ENCODE measurements around the gene CTDNEP1. TPM values are rescaled to one million over a fixed set of nuclear protein-coding genes. Genes with fewer than 3 reads are reported as not detected.
A peak's percentile ranks its signal among the peaks of the same experiment; 100 is the strongest.

CTDNEP1 gene
- polyA plus RNA-seq, 1 of the 3 experiments (the other 2 are of a cell fraction) = 111 TPM

- TF ChIP-seq POLR2AphosphoS5 (IDR thresholded peaks at IDR 0.05; ENCODE audit: low read depth, low read length) (peak; percentile 99), RXRA (IDR thresholded peaks at IDR 0.05; ENCODE audit: borderline replicate concordance, low read depth) (no peak), REST (IDR thresholded peaks at IDR 0.05; ENCODE audit: low read depth, low read length) (no peak), ZBTB33 (IDR thresholded peaks at IDR 0.05; ENCODE audit: borderline replicate concordance, low read depth) (peak; percentile 90), NRF1 (IDR thresholded peaks at IDR 0.05; ENCODE audit: low read depth, low read length) (peak; percentile 68), ELF1 (IDR thresholded peaks at IDR 0.05) (peak; percentile 79)
Observed at GRCh38 chr17:7234083-7234951, 17.2 kb downstream of the CTDNEP1 start, which contains the start of gene DVL2 (continued).

GRCh38 chr17:7233701-7234082 lies 17.8 kb downstream of the CTDNEP1 start:
- 4% methylated on average over 9 of the region's 9 CpGs for WGBS (ENCODE audit: low lambda C conversion rate)
- peaks cover 31 to 34% of the 10 kb centered on the region in 2 experiments for H3K4me1 ChIP-seq (ENCODE audit: control insufficient read depth in 1 of 2, insufficient read depth in 2 of 2, low read depth in 1 of 2, low read length in 1 of 2)
- peaks cover 36% of the 10 kb centered on the region for H4K20me1 ChIP-seq (ENCODE audit: insufficient read depth)
- peak overlapping the region; percentile 13; the same call in 1 of the 2 replicates for H2AFZ ChIP-seq (ENCODE audit: low read depth)
- H3K36me3 ChIP-seq (replicated peaks in 1 of 2; ENCODE audit: control insufficient read depth in 1 of 2, insufficient read depth in 2 of 2, low read length in 1 of 2) = peaks cover 38 to 48% of the 10 kb centered on the region in 2 experiments
- H3F3A ChIP-seq (replicated peaks; ENCODE audit: insufficient read depth) = peaks cover 34% of the 10 kb centered on the region
- H3K27me3 ChIP-seq (ENCODE audit: insufficient read depth) = no peaks in the 10 kb centered on the region
- ChIA-PET CTCF (interaction anchor here (0.7 to 6.5 kb wide), 4 partner anchors 14 to 212 kb away, joined by 3 to 44 read pairs (median 20); partner anchors contain the start of genes ACADVL and DLG4), POLR2A (interaction anchor here (0.7 to 1.9 kb wide), 8 partner anchors 8 to 63 kb away, joined by 3 to 27 read pairs (median 4); partner anchors contain the start of genes ACADVL, DLG4 and GABARAP)
- peak overlapping the region; percentile 89 for H3K9ac ChIP-seq
- H3K9me2 ChIP-seq = no peaks in the 10 kb centered on the region
- peak overlapping the region; percentile 82 to 94 for H3K27ac ChIP-seq (ENCODE audit: low read depth in 2 of 2, low read length in 1 of 2)
- DNase-seq = no peak
- H3K79me2 ChIP-seq (ENCODE audit: insufficient read depth) = peaks cover 84% of the 10 kb centered on the region
- H3K4me3 ChIP-seq (ENCODE audit: low read depth in 2 of 2, low read length in 1 of 2) = peak overlapping the region; percentile 86 to 89
- no peaks in the 10 kb centered on the region for H3K9me3 ChIP-seq
- H3K4me2 ChIP-seq = peak overlapping the region; percentile 81
- no peak for TF ChIP-seq USF1 (IDR thresholded peaks at IDR 0.05; ENCODE audit: borderline replicate concordance, low read depth)
- no peak for TF ChIP-seq FOXJ3 (CRISPR knock-in tag; IDR thresholded peaks at IDR 0.05)
- no peak for TF ChIP-seq EZH2phosphoT487 (IDR thresholded peaks at IDR 0.05; ENCODE audit: borderline replicate concordance, low read depth)
- no peak for TF ChIP-seq REST (IDR thresholded peaks at IDR 0.05; ENCODE audit: low read depth, low read length)
- TF ChIP-seq USF2 (IDR thresholded peaks at IDR 0.05; ENCODE audit: borderline replicate concordance, low read depth, low read length) = no peak
- TF ChIP-seq EP300 (IDR thresholded peaks at IDR 0.05; ENCODE audit: borderline replicate concordance in 1 of 2, low read depth in 1 of 2, low read length in 1 of 2) = no peak
- no peak for TF ChIP-seq NFIC (IDR thresholded peaks at IDR 0.05; ENCODE audit: borderline replicate concordance)
- no peak for TF ChIP-seq GATA2 (CRISPR knock-in tag; IDR thresholded peaks at IDR 0.05)
- TF ChIP-seq RAD21 (IDR thresholded peaks at IDR 0.05; ENCODE audit: low read length) = no peak
- TF ChIP-seq ELF1 (IDR thresholded peaks at IDR 0.05) = no peak
